Transverse colon (tissue), 4 donors: Measurements from ENCODE around the gene OR1J4.

Source experiments
- EP300 ChIP-seq: sonication (generic); formaldehyde crosslinking; IDR thresholded peaks from one replicate; pipeline ENCODE4 v1.6.1; 2017; ENCODE audit warnings: antibody characterized with exemption, low read depth
- POLR2A ChIP-seq: fragments of 450-650 bp; IDR thresholded peaks from one replicate; pipeline ENCODE4 v1.6.1; 2016; ENCODE audit warnings: antibody characterized with exemption, mild to moderate bottlenecking, moderate library complexity
- POLR2AphosphoS5 ChIP-seq, 3 donors: sonication (generic); formaldehyde crosslinking; IDR thresholded peaks; one replicate each; pipeline ENCODE4 v1.6.1; 2016; ENCODE audit warnings: antibody characterized with exemption in 3 of 3
- TF ChIP-seq, protein P1 (sequence below), 5 experiments: fragments of 200-600 bp in 3 of 5; fragments of 450-650 bp in 2 of 5; sonication (generic) in 3 of 5; IDR thresholded peaks; 1 replicate in 2 of 5; 2 replicates in 3 of 5; pipeline ENCODE4 v1.5.1; 2016 to 2017; ENCODE audit warnings: antibody characterized with exemption in 5 of 5, inconsistent platforms in 3 of 5, mild to moderate bottlenecking in 2 of 5, moderate library complexity in 1 of 5

DNA sequence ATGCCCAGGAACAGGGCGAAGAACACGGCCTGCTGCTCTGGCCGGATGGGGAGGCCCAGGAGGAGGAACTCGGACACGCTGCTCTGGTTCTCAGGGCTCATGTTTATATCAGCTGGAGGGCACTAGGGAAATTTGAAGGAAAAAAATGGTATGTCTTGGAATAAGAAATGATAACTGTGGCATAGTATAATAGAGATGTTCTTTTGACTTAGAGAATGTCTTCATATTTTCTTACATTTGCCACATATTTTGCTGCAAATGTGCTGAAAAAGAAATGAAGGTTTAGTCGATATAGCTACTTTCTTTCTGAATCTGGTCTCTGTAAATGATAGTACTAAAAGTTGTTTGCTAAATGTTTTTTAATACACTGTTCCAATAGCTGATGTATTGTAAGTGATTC lies 41.1 kb upstream of the OR1J4 start, which contains the start of gene OR1J1:
- no peak for TF ChIP-seq POLR2A
- TF ChIP-seq, protein P1, sequence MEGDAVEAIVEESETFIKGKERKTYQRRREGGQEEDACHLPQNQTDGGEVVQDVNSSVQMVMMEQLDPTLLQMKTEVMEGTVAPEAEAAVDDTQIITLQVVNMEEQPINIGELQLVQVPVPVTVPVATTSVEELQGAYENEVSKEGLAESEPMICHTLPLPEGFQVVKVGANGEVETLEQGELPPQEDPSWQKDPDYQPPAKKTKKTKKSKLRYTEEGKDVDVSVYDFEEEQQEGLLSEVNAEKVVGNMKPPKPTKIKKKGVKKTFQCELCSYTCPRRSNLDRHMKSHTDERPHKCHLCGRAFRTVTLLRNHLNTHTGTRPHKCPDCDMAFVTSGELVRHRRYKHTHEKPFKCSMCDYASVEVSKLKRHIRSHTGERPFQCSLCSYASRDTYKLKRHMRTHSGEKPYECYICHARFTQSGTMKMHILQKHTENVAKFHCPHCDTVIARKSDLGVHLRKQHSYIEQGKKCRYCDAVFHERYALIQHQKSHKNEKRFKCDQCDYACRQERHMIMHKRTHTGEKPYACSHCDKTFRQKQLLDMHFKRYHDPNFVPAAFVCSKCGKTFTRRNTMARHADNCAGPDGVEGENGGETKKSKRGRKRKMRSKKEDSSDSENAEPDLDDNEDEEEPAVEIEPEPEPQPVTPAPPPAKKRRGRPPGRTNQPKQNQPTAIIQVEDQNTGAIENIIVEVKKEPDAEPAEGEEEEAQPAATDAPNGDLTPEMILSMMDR (IDR thresholded peaks at IDR 0.05): no peak
- TF ChIP-seq EP300: no peak
- TF ChIP-seq POLR2AphosphoS5 (IDR thresholded peaks at IDR 0.05): no peak
